Bronchial epithelial cell (primary cell): ENCODE data around the gene LPXN. TPM values are rescaled to one million over a fixed set of nuclear protein-coding genes. Genes with fewer than 3 reads are reported as not detected.

Experiments used
- DNase-seq: peaks from one replicate; pipeline ENCODE4 v3.0.0-alpha.2; 2010; ENCODE audit warnings: low read depth
- FAIRE-seq: peaks from 2 replicates; lab custom pipeline; 2011; peaks lifted over from hg19 to GRCh38; lab: Jason Lieb, UNC
- H3K27me3 ChIP-seq: 2 replicates; pipeline ENCODE4 v1.5.1; 2011; ENCODE audit warnings: low read length; ENCODE audit not compliant: control insufficient read depth, insufficient read depth
- H3K36me3 ChIP-seq: 2 replicates; pipeline ENCODE4 v1.5.1; 2011; ENCODE audit warnings: low read length; ENCODE audit not compliant: control insufficient read depth, insufficient read depth
- H3K4me3 ChIP-seq: 2 replicates; pipeline ENCODE4 v1.5.1; 2011; ENCODE audit warnings: mild to moderate bottlenecking, low read depth, low read length, control low read depth
- total RNA-seq: library from RNA; depleted of rRNA; stranded (reverse); fragments of >200 nt; gene quantifications from 2 replicates; pipeline ENCODE4 v1.2.1, GENCODE V29; 2014
- TF ChIP-seq, protein P1 (sequence below): IDR thresholded peaks from 2 replicates; pipeline ENCODE4 v1.5.1; 2011; ENCODE audit warnings: mild to moderate bottlenecking, moderate library complexity, low read length, control low read depth, inconsistent platforms; ENCODE audit not compliant: insufficient read depth, severe bottlenecking

LPXN gene
- total RNA-seq, 1 donor from 2014 or later, result 1.6 TPM

- TF ChIP-seq, protein P1, sequence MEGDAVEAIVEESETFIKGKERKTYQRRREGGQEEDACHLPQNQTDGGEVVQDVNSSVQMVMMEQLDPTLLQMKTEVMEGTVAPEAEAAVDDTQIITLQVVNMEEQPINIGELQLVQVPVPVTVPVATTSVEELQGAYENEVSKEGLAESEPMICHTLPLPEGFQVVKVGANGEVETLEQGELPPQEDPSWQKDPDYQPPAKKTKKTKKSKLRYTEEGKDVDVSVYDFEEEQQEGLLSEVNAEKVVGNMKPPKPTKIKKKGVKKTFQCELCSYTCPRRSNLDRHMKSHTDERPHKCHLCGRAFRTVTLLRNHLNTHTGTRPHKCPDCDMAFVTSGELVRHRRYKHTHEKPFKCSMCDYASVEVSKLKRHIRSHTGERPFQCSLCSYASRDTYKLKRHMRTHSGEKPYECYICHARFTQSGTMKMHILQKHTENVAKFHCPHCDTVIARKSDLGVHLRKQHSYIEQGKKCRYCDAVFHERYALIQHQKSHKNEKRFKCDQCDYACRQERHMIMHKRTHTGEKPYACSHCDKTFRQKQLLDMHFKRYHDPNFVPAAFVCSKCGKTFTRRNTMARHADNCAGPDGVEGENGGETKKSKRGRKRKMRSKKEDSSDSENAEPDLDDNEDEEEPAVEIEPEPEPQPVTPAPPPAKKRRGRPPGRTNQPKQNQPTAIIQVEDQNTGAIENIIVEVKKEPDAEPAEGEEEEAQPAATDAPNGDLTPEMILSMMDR, result no peak
- FAIRE-seq (no peak), DNase-seq (no peak)
- Histone ChIP-seq H3K4me3 (no peak overlapping the region), H3K36me3 (no peaks in the 10 kb centered on the region), H3K27me3 (no peaks in the 10 kb centered on the region)
Measured at GRCh38 chr11:58527429-58527828, 48.2 kb downstream of the LPXN start.

GRCh38 chr11:58526721-58527120, 48.9 kb downstream of the LPXN start:
- H3K27me3 ChIP-seq, result no peaks in the 10 kb centered on the region
- H3K36me3 ChIP-seq, result no peaks in the 10 kb centered on the region
- FAIRE-seq (no peak), DNase-seq (no peak)
- TF ChIP-seq, protein P1, result no peak
- no peak overlapping the region for H3K4me3 ChIP-seq

DNA sequence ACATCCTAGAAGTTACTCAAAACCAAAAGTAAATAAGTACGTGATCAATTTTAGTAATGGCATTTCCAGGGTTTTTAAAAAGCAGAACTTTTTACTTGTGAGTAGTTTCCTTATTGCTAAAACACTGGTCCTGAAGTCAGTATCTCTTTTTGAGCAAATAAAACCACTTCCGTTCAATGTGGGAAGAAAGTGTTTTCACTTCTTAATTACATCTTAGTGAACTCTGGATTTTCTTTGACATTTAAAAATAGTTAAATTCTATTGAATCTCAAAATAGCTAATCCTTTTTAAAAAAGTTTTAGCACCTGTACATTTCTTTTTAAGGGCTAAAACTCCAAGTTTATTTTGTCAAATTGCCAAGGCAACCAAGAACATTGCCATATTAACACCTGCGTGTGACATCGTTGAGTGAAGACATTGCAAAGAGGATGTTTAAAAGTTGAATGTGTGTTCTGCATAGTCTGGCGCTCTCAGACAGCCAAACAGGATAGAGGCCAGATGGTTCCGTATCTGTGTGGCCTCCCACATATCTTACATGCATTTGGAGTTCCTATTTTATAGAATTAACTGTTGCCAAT, 50.5 kb downstream of the LPXN start:
- no peaks in the 10 kb centered on the region for H3K36me3 ChIP-seq
- FAIRE-seq (no peak), DNase-seq (no peak)
- H3K27me3 ChIP-seq, result no peaks in the 10 kb centered on the region
- no peak overlapping the region for H3K4me3 ChIP-seq
- TF ChIP-seq, protein P1, result no peak

GRCh38 chr11:58524232-58525036, 51.2 kb downstream of the LPXN start:
- TF ChIP-seq, protein P1, result peak; percentile 90
- peak; percentile 80 for DNase-seq
- no peak for FAIRE-seq
- H3K27me3 ChIP-seq, result no peaks in the 10 kb centered on the region
- H3K36me3 ChIP-seq, result no peaks in the 10 kb centered on the region
- no peak overlapping the region for H3K4me3 ChIP-seq

GRCh38 chr11:58513747-58514367, 61.8 kb downstream of the LPXN start:
- TF ChIP-seq, protein P1, result peak; percentile 67
- FAIRE-seq, result peak; percentile 62
- Histone ChIP-seq H3K4me3 (no peak overlapping the region), H3K36me3 (no peaks in the 10 kb centered on the region), H3K27me3 (no peaks in the 10 kb centered on the region)
- DNase-seq, result peak; percentile 68
